SK-N-DZ (cell line): ENCODE measurements around the gene GNG2.

ENCODE experiments used
- DNase-seq: peaks from one replicate; pipeline ENCODE4 v3.0.0-alpha.2; 2015; ENCODE audit warnings: low spot score

Gene GNG2

GRCh38 chr14:51993285-51993920 is 133.0 kb downstream of the GNG2 start:
- no peak for DNase-seq

GRCh38 chr14:51996148-51996746 is 135.8 kb downstream of the GNG2 start:
- no peak for DNase-seq

- no peak for DNase-seq
Observed at GRCh38 chr14:51998348-51998747, 137.9 kb downstream of the GNG2 start.

- no peak for DNase-seq
Observed at GRCh38 chr14:51999084-51999483, 138.7 kb downstream of the GNG2 start.

GRCh38 chr14:52000019-52000582 is 139.7 kb downstream of the GNG2 start:
- no peak for DNase-seq

GRCh38 chr14:52000696-52001095 is 140.3 kb downstream of the GNG2 start:
- DNase-seq = no peak

- DNase-seq = no peak
Observed at GRCh38 chr14:52002542-52002941, 142.1 kb downstream of the GNG2 start.

- no peak for DNase-seq
Observed at GRCh38 chr14:52003324-52003723, 142.9 kb downstream of the GNG2 start.

GRCh38 chr14:52005625-52006024 is 145.2 kb downstream of the GNG2 start:
- no peak for DNase-seq

GRCh38 chr14:52006361-52006760 is 145.9 kb downstream of the GNG2 start:
- no peak for DNase-seq

- DNase-seq = no peak
Observed at GRCh38 chr14:52007211-52007610, 146.8 kb downstream of the GNG2 start.

- no peak for DNase-seq
Observed at GRCh38 chr14:52007637-52008036, 147.2 kb downstream of the GNG2 start.

GRCh38 chr14:52008136-52008535 is 147.7 kb downstream of the GNG2 start:
- DNase-seq = no peak

GRCh38 chr14:52010173-52010693 is 149.8 kb downstream of the GNG2 start:
- no peak for DNase-seq

- DNase-seq = no peak
Observed at GRCh38 chr14:52011523-52011922, 151.1 kb downstream of the GNG2 start.

- DNase-seq = no peak
Observed at GRCh38 chr14:52012635-52013034, 152.2 kb downstream of the GNG2 start.

- DNase-seq = peak; percentile 36
Observed at GRCh38 chr14:52013984-52014600, 153.7 kb downstream of the GNG2 start.

GRCh38 chr14:52014601-52015267 is 154.3 kb downstream of the GNG2 start:
- peak; percentile 71 for DNase-seq

- peak; percentile 68 for DNase-seq
Observed at GRCh38 chr14:52015411-52016030, 155.1 kb downstream of the GNG2 start.

- DNase-seq = no peak
Observed at GRCh38 chr14:52018252-52018651, 157.8 kb downstream of the GNG2 start.

- no peak for DNase-seq
Observed at GRCh38 chr14:52018970-52019369, 158.6 kb downstream of the GNG2 start.
